NCI-H1417 (cell line): ENCODE data around the gene PRKN.
A peak's percentile ranks its signal among the peaks of the same experiment; 100 is the strongest.
"Not testable (repeated sequence)": the region's sequence is repeated elsewhere in the genome, so short reads cannot be mapped to it uniquely, and the experiment has no call there.

ENCODE experiments used
- DNase-seq, 3 experiments: peaks; one replicate each; lab custom pipeline; 2025; lab: John Stamatoyannopoulos, UW

The PRKN gene

GRCh38 chr6:161844804-161845203, 882.8 kb downstream of the PRKN start:
- no peak for DNase-seq

- DNase-seq: no peak
Observed at GRCh38 chr6:161843066-161843465, 884.5 kb downstream of the PRKN start.

- no peak for DNase-seq
Observed at GRCh38 chr6:161840380-161840779, 887.2 kb downstream of the PRKN start.

GRCh38 chr6:161838306-161839035, 889.1 kb downstream of the PRKN start:
- DNase-seq: no peak

- DNase-seq: no peak
Observed at GRCh38 chr6:161837854-161838253, 889.7 kb downstream of the PRKN start.

- no peak for DNase-seq
Observed at GRCh38 chr6:161837449-161837735, 890.2 kb downstream of the PRKN start.

GRCh38 chr6:161836643-161837448, 890.7 kb downstream of the PRKN start:
- DNase-seq: peak in 1 of 3 experiments; percentile 49

- no peak for DNase-seq
Observed at GRCh38 chr6:161835500-161836215, 891.9 kb downstream of the PRKN start.

- no peak for DNase-seq
Observed at GRCh38 chr6:161834426-161834825, 893.1 kb downstream of the PRKN start.

- DNase-seq: no peak
Observed at GRCh38 chr6:161833099-161833860, 894.3 kb downstream of the PRKN start.

GRCh38 chr6:161832622-161833021, 894.9 kb downstream of the PRKN start:
- DNase-seq: no peak

- DNase-seq: no peak
Observed at GRCh38 chr6:161830866-161831616, 896.5 kb downstream of the PRKN start.

- DNase-seq: no peak
Observed at GRCh38 chr6:161829291-161829729, 898.3 kb downstream of the PRKN start.

- no peak for DNase-seq
Observed at GRCh38 chr6:161828355-161828754, 899.2 kb downstream of the PRKN start.

- no peak for DNase-seq
Observed at GRCh38 chr6:161826512-161826911, 901.1 kb downstream of the PRKN start.

- not testable (repeated sequence) for DNase-seq
Observed at GRCh38 chr6:161822204-161822603, 905.4 kb downstream of the PRKN start.

- DNase-seq: no peak
Observed at GRCh38 chr6:161817881-161818280, 909.7 kb downstream of the PRKN start.

GRCh38 chr6:161815965-161816364, 911.6 kb downstream of the PRKN start:
- no peak for DNase-seq

- no peak for DNase-seq
Observed at GRCh38 chr6:161813156-161813555, 914.4 kb downstream of the PRKN start.

GRCh38 chr6:161809971-161810370, 917.6 kb downstream of the PRKN start:
- DNase-seq: no peak

- DNase-seq: no peak
Observed at GRCh38 chr6:161804838-161805237, 922.7 kb downstream of the PRKN start.
